ENCODE results near the gene CAPN7.

The CAPN7 gene

GRCh38 chr3:15263926-15264325, 57.9 kb downstream of the CAPN7 start:
- Mint-ChIP-seq H3K27me3 (ENCODE audit: low read depth, poor library complexity) (peaks cover 3% of the 10 kb centered on the region), H3K27ac (no peak overlapping the region), H3K36me3 (ENCODE audit: low read depth) (peaks cover 26% of the 10 kb centered on the region), H3K4me1 (peaks cover 22% of the 10 kb centered on the region), H3K9me3 (no peaks in the 10 kb centered on the region), H3K4me3 (no peak overlapping the region)
- no peak for DNase-seq
- no peak for TF ChIP-seq CTCF (IDR thresholded peaks at IDR 0.05)

GRCh38 chr3:15264486-15264885, 58.4 kb downstream of the CAPN7 start:
- peaks cover 27% of the 10 kb centered on the region for H3K4me1 Mint-ChIP-seq
- DNase-seq = no peak
- H3K4me3 Mint-ChIP-seq = no peak overlapping the region
- no peak for TF ChIP-seq CTCF (IDR thresholded peaks at IDR 0.05)
- peaks cover 3% of the 10 kb centered on the region for H3K27me3 Mint-ChIP-seq (ENCODE audit: low read depth, poor library complexity)
- H3K27ac Mint-ChIP-seq = no peak overlapping the region
- no peaks in the 10 kb centered on the region for H3K9me3 Mint-ChIP-seq
- H3K36me3 Mint-ChIP-seq (ENCODE audit: low read depth) = peaks cover 20% of the 10 kb centered on the region

- no peak for TF ChIP-seq CTCF (IDR thresholded peaks at IDR 0.05)
- H3K4me1 Mint-ChIP-seq = peaks cover 27% of the 10 kb centered on the region
- H3K27me3 Mint-ChIP-seq (ENCODE audit: low read depth, poor library complexity) = peaks cover 3% of the 10 kb centered on the region
- H3K27ac Mint-ChIP-seq = no peak overlapping the region
- H3K36me3 Mint-ChIP-seq (ENCODE audit: low read depth) = peaks cover 9% of the 10 kb centered on the region
- H3K9me3 Mint-ChIP-seq = no peaks in the 10 kb centered on the region
- no peak overlapping the region for H3K4me3 Mint-ChIP-seq
- DNase-seq = no peak
Observed at GRCh38 chr3:15265655-15266509, 59.8 kb downstream of the CAPN7 start.

GRCh38 chr3:15266510-15267376, 60.7 kb downstream of the CAPN7 start:
- Mint-ChIP-seq H3K4me1 (peaks cover 27% of the 10 kb centered on the region), H3K4me3 (no peak overlapping the region), H3K27ac (peak overlapping the region; percentile 61), H3K27me3 (ENCODE audit: low read depth, poor library complexity) (peaks cover 3% of the 10 kb centered on the region), H3K9me3 (no peaks in the 10 kb centered on the region), H3K36me3 (ENCODE audit: low read depth) (peaks cover under 1% of the 10 kb centered on the region)
- TF ChIP-seq CTCF (IDR thresholded peaks at IDR 0.05) = no peak
- no peak for DNase-seq

- no peak for DNase-seq
- Mint-ChIP-seq H3K27ac (no peak overlapping the region), H3K27me3 (ENCODE audit: low read depth, poor library complexity) (peaks cover 3% of the 10 kb centered on the region), H3K4me1 (peaks cover 27% of the 10 kb centered on the region), H3K36me3 (ENCODE audit: low read depth) (no peaks in the 10 kb centered on the region), H3K4me3 (no peak overlapping the region), H3K9me3 (no peaks in the 10 kb centered on the region)
- TF ChIP-seq CTCF (IDR thresholded peaks at IDR 0.05) = no peak
Observed at GRCh38 chr3:15267502-15267901, 61.5 kb downstream of the CAPN7 start.
